Activated naive CD8-positive, alpha-beta T cell treated with anti-CD3 and anti-CD28 coated beads, Interleukin-2, amount 50 U/mL, for 24 hours (primary cell): ENCODE measurements around the gene PIAS1.
"Not testable (repeated sequence)": the region's sequence is repeated elsewhere in the genome, so short reads cannot be mapped to it uniquely, and the experiment has no call there.

Experiments used
- ATAC-seq: fragments of 150-1000 bp; cut with Tn5 transposase; one replicate; pipeline ENCODE4 v1.10.0; 2021
- DNase-seq: peaks from one replicate; pipeline ENCODE4 v3.0.0; 2021
- H3K27ac Mint-ChIP-seq: one replicate; pipeline ENCODE4 v1.8.0; 2021; ENCODE audit warnings: mild to moderate bottlenecking, mixed read lengths
- H3K27me3 Mint-ChIP-seq: one replicate; pipeline ENCODE4 v1.8.0; 2021; ENCODE audit warnings: mixed read lengths
- H3K36me3 Mint-ChIP-seq: one replicate; pipeline ENCODE4 v1.8.0; 2021; ENCODE audit warnings: low read depth, mixed read lengths
- H3K4me1 Mint-ChIP-seq: one replicate; pipeline ENCODE4 v1.8.0; 2021; ENCODE audit warnings: mixed read lengths
- H3K4me3 Mint-ChIP-seq: one replicate; pipeline ENCODE4 v1.8.0; 2021; ENCODE audit warnings: mild to moderate bottlenecking, moderate library complexity, mixed read lengths
- H3K9me3 Mint-ChIP-seq: one replicate; pipeline ENCODE4 v1.8.0; 2021; ENCODE audit warnings: mixed read lengths

The PIAS1 gene

GRCh38 chr15:68231102-68231818 lies 177.1 kb downstream of the PIAS1 start:
- Mint-ChIP-seq H3K4me1 (peaks cover 39% of the 10 kb centered on the region), H3K36me3 (peaks cover 14% of the 10 kb centered on the region), H3K27ac (peak overlapping the region; percentile 31), H3K4me3 (peak overlapping the region; percentile 92), H3K27me3 (peaks cover 2% of the 10 kb centered on the region), H3K9me3 (no peaks in the 10 kb centered on the region)
- DNase-seq = no peak
- no peak for ATAC-seq

DNA sequence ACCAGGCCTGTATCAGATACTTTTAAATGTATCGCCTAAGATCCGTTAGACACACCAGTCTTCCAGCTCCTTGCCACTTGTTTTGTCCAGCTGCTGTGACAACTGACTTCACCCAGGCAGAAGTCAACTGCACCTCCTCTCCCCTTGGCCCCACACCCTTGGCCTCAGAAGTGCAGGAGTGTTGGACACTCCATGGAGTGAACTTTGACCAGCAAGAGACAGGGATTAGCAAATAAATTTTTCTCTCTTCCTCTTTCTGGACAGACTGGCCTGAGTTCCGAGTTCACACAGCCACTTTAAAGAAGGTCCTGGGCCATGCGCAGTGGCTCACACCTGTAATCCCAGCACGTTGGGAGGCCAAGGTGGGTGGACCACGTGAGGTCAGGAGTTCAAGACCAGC lies 178.3 kb downstream of the PIAS1 start:
- ATAC-seq = no peak
- Mint-ChIP-seq H3K27ac (no peak overlapping the region), H3K36me3 (peaks cover 9% of the 10 kb centered on the region)

DNA sequence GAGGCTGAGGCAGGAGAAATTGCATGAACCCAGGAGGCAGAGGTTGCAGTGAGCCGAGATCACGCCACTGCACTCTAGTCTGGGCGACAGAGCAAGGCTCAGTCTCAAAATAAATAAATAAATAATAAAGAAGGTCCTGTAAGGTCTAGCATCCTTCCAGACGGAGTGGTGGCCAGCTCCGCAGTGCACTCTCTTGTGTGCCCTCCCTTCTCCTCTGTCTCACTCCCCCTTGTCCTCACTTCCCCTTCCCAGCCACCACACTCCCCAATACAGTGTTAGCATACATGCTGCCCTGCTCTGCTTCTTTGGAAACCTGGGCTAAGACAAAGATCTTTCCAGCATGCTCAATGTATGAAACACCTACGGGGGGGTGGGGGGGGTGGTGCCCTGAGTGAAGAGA lies 178.8 kb downstream of the PIAS1 start:
- H3K4me1 Mint-ChIP-seq = peaks cover 23% of the 10 kb centered on the region
- no peak overlapping the region for H3K27ac Mint-ChIP-seq
- peaks cover 5% of the 10 kb centered on the region for H3K36me3 Mint-ChIP-seq
- no peak overlapping the region for H3K4me3 Mint-ChIP-seq
- ATAC-seq = no peak
- peaks cover 4% of the 10 kb centered on the region for H3K27me3 Mint-ChIP-seq
- H3K9me3 Mint-ChIP-seq = no peaks in the 10 kb centered on the region
- DNase-seq = no peak

More for the DNA sequence above, 178.3 kb downstream of the PIAS1 start:
- H3K4me1 Mint-ChIP-seq = peaks cover 28% of the 10 kb centered on the region
- H3K9me3 Mint-ChIP-seq = no peaks in the 10 kb centered on the region
- H3K4me3 Mint-ChIP-seq = no peak overlapping the region
- DNase-seq = no peak
- H3K27me3 Mint-ChIP-seq = peaks cover 4% of the 10 kb centered on the region

DNA sequence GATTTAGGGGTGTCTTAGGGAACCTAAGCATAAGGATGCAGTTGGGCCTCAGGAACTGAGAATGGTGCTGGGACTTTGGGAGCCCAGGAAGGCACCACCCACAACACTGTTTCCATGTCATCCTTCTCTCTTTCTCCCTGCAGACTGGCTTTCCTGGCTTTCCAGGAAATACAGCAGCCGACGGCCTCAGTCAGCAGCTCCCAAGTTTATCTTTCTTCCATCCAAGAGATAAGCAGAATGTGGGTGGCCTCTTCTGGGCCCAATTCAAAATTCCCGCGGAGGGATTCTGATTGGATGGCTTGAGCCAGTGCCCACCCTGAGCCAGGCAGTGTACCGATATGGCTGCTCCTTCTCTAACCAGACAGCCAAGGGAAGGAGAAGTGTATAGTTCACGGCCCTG lies 179.9 kb downstream of the PIAS1 start:
- DNase-seq = no peak
- no peaks in the 10 kb centered on the region for H3K36me3 Mint-ChIP-seq
- peaks cover 4% of the 10 kb centered on the region for H3K27me3 Mint-ChIP-seq
- ATAC-seq = no peak
- peaks cover 14% of the 10 kb centered on the region for H3K4me1 Mint-ChIP-seq
- no peak overlapping the region for H3K27ac Mint-ChIP-seq
- no peaks in the 10 kb centered on the region for H3K9me3 Mint-ChIP-seq
- no peak overlapping the region for H3K4me3 Mint-ChIP-seq

- ATAC-seq, H3K27me3 Mint-ChIP-seq, H3K4me3 Mint-ChIP-seq, H3K9me3 Mint-ChIP-seq, H3K36me3 Mint-ChIP-seq, H3K27ac Mint-ChIP-seq, DNase-seq: not testable (repeated sequence)
- H3K4me1 Mint-ChIP-seq = peaks cover 14% of the 10 kb centered on the region
Measured at GRCh38 chr15:68234520-68234919, 180.4 kb downstream of the PIAS1 start.

- DNase-seq = no peak
- no peak for ATAC-seq
- peaks cover 4% of the 10 kb centered on the region for H3K27me3 Mint-ChIP-seq
- H3K9me3 Mint-ChIP-seq = no peaks in the 10 kb centered on the region
- peaks cover 10% of the 10 kb centered on the region for H3K4me1 Mint-ChIP-seq
- no peaks in the 10 kb centered on the region for H3K36me3 Mint-ChIP-seq
- no peak overlapping the region for H3K27ac Mint-ChIP-seq
- H3K4me3 Mint-ChIP-seq = no peak overlapping the region
Measured at GRCh38 chr15:68235022-68235421, 180.9 kb downstream of the PIAS1 start.

DNA sequence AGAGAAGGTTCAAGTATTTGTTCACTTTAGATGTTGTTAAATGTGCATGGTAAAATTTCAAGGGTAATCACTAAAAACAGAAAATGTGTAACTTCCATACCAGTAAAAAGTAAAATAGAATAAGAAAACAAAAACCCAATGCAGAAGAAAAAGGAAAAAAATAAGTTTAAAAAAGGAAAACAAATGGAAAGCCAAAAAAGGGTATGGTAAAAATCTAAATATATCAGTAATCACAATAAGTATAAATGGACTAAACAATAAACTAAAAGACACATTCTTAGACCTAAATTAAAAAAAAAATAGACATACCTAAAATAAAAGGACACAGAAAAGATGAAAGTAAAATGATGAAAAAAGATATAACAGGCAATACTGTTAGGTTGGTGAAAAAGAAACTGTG lies 184.9 kb downstream of the PIAS1 start:
- Mint-ChIP-seq H3K27me3 (peaks cover 3% of the 10 kb centered on the region), H3K4me1 (no peaks in the 10 kb centered on the region), H3K27ac (no peak overlapping the region), H3K36me3 (no peaks in the 10 kb centered on the region), H3K9me3 (peaks cover 14% of the 10 kb centered on the region), H3K4me3 (no peak overlapping the region)
- DNase-seq = no peak
- no peak for ATAC-seq

GRCh38 chr15:68241088-68241935 lies 187.2 kb downstream of the PIAS1 start:
- no peaks in the 10 kb centered on the region for H3K4me1 Mint-ChIP-seq
- peaks cover 4% of the 10 kb centered on the region for H3K36me3 Mint-ChIP-seq
- no peak overlapping the region for H3K27ac Mint-ChIP-seq
- DNase-seq = no peak
- H3K27me3 Mint-ChIP-seq = peaks cover 2% of the 10 kb centered on the region
- peaks cover 24% of the 10 kb centered on the region for H3K9me3 Mint-ChIP-seq
- H3K4me3 Mint-ChIP-seq = no peak overlapping the region
- no peak for ATAC-seq
